Fibroblast of skin of left biceps (primary cell): ENCODE measurements around the gene ZNF668.
"Not testable (repeated sequence)": the region's sequence is repeated elsewhere in the genome, so short reads cannot be mapped to it uniquely, and the experiment has no call there.

Source experiments
- DNase-seq, 2 experiments: peaks; one replicate each; pipeline ENCODE4 v3.0.0-alpha.2; 2013; ENCODE audit warnings: low read depth in 2 of 2

ZNF668 gene

GRCh38 chr16:31100876-31101641, 27.0 kb upstream of the ZNF668 start:
- not testable (repeated sequence) for DNase-seq

- DNase-seq, result no peak
Observed at GRCh38 chr16:31099860-31100638, 26.0 kb upstream of the ZNF668 start.

- peak; percentile 88 to 94 for DNase-seq
Observed at GRCh38 chr16:31094424-31095120, 20.5 kb upstream of the ZNF668 start, which contains the start of gene VKORC1. Gene VKORC1, minus strand, starts transcription at chr16:31094797. Its CDS starts 68 bp downstream, at chr16:31094729.

- no peak for DNase-seq
Observed at GRCh38 chr16:31094088-31094423, 20.0 kb upstream of the ZNF668 start.

- no peak for DNase-seq
Observed at GRCh38 chr16:31093132-31093703, 19.2 kb upstream of the ZNF668 start.

GRCh38 chr16:31092330-31092729, 18.3 kb upstream of the ZNF668 start:
- no peak for DNase-seq

GRCh38 chr16:31090540-31090939, 16.5 kb upstream of the ZNF668 start:
- no peak for DNase-seq

GRCh38 chr16:31089199-31089598, 15.2 kb upstream of the ZNF668 start:
- no peak for DNase-seq

GRCh38 chr16:31088459-31089183, 14.6 kb upstream of the ZNF668 start, which contains the start of gene PRSS53:
Gene PRSS53, minus strand, starts transcription at chr16:31088943. Its CDS starts 134 bp downstream, at chr16:31088809.
- no peak for DNase-seq

- DNase-seq, result no peak
Observed at GRCh38 chr16:31087971-31088370, 13.9 kb upstream of the ZNF668 start.

GRCh38 chr16:31087481-31087880, 13.4 kb upstream of the ZNF668 start:
- no peak for DNase-seq

- DNase-seq, result no peak
Observed at GRCh38 chr16:31086629-31086906, 12.5 kb upstream of the ZNF668 start.

- DNase-seq, result no peak
Observed at GRCh38 chr16:31085873-31086628, 12.0 kb upstream of the ZNF668 start.

GRCh38 chr16:31085411-31085810, 11.4 kb upstream of the ZNF668 start:
- DNase-seq, result no peak

GRCh38 chr16:31084584-31085302, 10.7 kb upstream of the ZNF668 start:
- no peak for DNase-seq

GRCh38 chr16:31083981-31084380, 9.9 kb upstream of the ZNF668 start:
- DNase-seq, result no peak

GRCh38 chr16:31083556-31083955, 9.5 kb upstream of the ZNF668 start:
- no peak for DNase-seq

GRCh38 chr16:31083081-31083480, 9.0 kb upstream of the ZNF668 start:
- DNase-seq, result no peak

GRCh38 chr16:31082368-31083045, 8.5 kb upstream of the ZNF668 start:
- no peak for DNase-seq
